Loucy (cell line): Measurements from ENCODE around the gene SMARCB1.
A peak's percentile ranks its signal among the peaks of the same experiment; 100 is the strongest.

Experiments used
- H2AFZ ChIP-seq: fragments of 200-600 bp; sonication (generic); 2 replicates; pipeline ENCODE4 v1.6.0; 2016; ENCODE audit warnings: antibody characterized with exemption, mild to moderate bottlenecking, low read length, moderate library complexity
- H3F3A ChIP-seq: fragments of 200-600 bp; 2 replicates; pipeline ENCODE4 v1.6.0; 2016; ENCODE audit warnings: antibody characterized with exemption, low read depth, mild to moderate bottlenecking
- H3K27me3 ChIP-seq: fragments of 200-600 bp; sonication (generic); 2 replicates; pipeline ENCODE4 v1.6.1; 2014; ENCODE audit warnings: low read length, mild to moderate bottlenecking; ENCODE audit not compliant: insufficient read depth, poor library complexity, severe bottlenecking
- H3K36me3 ChIP-seq: fragments of 200-600 bp; sonication (generic); 2 replicates; pipeline ENCODE4 v1.6.1; 2016; ENCODE audit warnings: low read length; ENCODE audit not compliant: insufficient read depth
- H3K4me1 ChIP-seq: fragments of 200-600 bp; sonication (generic); 2 replicates; pipeline ENCODE4 v1.5.1; 2014; ENCODE audit warnings: low read length, mild to moderate bottlenecking; ENCODE audit not compliant: insufficient read depth, poor library complexity, severe bottlenecking
- H3K4me2 ChIP-seq: fragments of 200-600 bp; sonication (generic); 2 replicates; pipeline ENCODE4 v1.6.0; 2014; ENCODE audit warnings: antibody characterized with exemption, low read length, low read depth, mild to moderate bottlenecking; ENCODE audit not compliant: poor library complexity, severe bottlenecking
- H3K4me3 ChIP-seq: fragments of 200-600 bp; sonication (generic); 2 replicates; pipeline ENCODE4 v1.5.1; 2014; ENCODE audit warnings: low read length, mild to moderate bottlenecking, mixed read lengths; ENCODE audit not compliant: poor library complexity, severe bottlenecking
- H3K79me2 ChIP-seq: fragments of 200-600 bp; sonication (generic); 2 replicates; pipeline ENCODE4 v1.6.1; 2014; ENCODE audit warnings: low read length; ENCODE audit not compliant: insufficient read depth
- H3K9ac ChIP-seq: fragments of 200-600 bp; sonication (generic); 2 replicates; pipeline ENCODE4 v1.6.0; 2014; ENCODE audit warnings: mild to moderate bottlenecking, low read depth, low read length, moderate library complexity; ENCODE audit not compliant: poor library complexity, severe bottlenecking
- H3K9me2 ChIP-seq: fragments of 200-600 bp; sonication (generic); replicated peaks from 2 replicates; pipeline ENCODE4 v1.6.1; 2016; ENCODE audit warnings: low read depth, low read length, mixed read lengths
- H3K9me3 ChIP-seq: fragments of 200-600 bp; sonication (generic); 2 replicates; pipeline ENCODE4 v1.6.1; 2014; ENCODE audit warnings: mild to moderate bottlenecking, antibody characterized with exemption, low read length, low read depth; ENCODE audit not compliant: insufficient read depth
- H4K20me1 ChIP-seq: fragments of 200-600 bp; sonication (generic); 2 replicates; pipeline ENCODE4 v1.6.0; 2014; ENCODE audit warnings: antibody characterized with exemption, low read length, mild to moderate bottlenecking; ENCODE audit not compliant: insufficient read depth, poor library complexity, severe bottlenecking
- CTCF ChIP-seq: fragments of 200-600 bp; sonication (generic); conservative IDR thresholded peaks from 2 replicates; pipeline ENCODE4 v1.5.1; 2014; ENCODE audit warnings: mild to moderate bottlenecking, antibody characterized with exemption, low read length
- EZH2phosphoT487 ChIP-seq: fragments of 200-600 bp; IDR thresholded peaks from 2 replicates; pipeline ENCODE4 v1.6.1; 2018; ENCODE audit warnings: antibody characterized with exemption, mild to moderate bottlenecking, moderate library complexity, borderline replicate concordance

SMARCB1 gene

GRCh38 chr22:23745791-23746190 is 41.0 kb upstream of the SMARCB1 start:
- no peaks in the 10 kb centered on the region for H3K9me3 ChIP-seq
- H3K9ac ChIP-seq: no peak overlapping the region
- no peak overlapping the region for H3K4me2 ChIP-seq
- H3K36me3 ChIP-seq: peaks cover 21% of the 10 kb centered on the region; the same call in 1 of the 2 replicates
- H3K9me2 ChIP-seq: no peaks in the 10 kb centered on the region
- peaks cover 23% of the 10 kb centered on the region; the same call in 1 of the 2 replicates for H3K79me2 ChIP-seq
- TF ChIP-seq CTCF: no peak
- no peak for TF ChIP-seq EZH2phosphoT487
- no peak overlapping the region for H2AFZ ChIP-seq
- H3K4me3 ChIP-seq: no peak overlapping the region
- no peaks in the 10 kb centered on the region for H3K27me3 ChIP-seq
- H3K4me1 ChIP-seq: peaks cover 12% of the 10 kb centered on the region
- no peaks in the 10 kb centered on the region for H3F3A ChIP-seq
- H4K20me1 ChIP-seq: no peaks in the 10 kb centered on the region

GRCh38 chr22:23749841-23750301 is 36.9 kb upstream of the SMARCB1 start:
- H2AFZ ChIP-seq: no peak overlapping the region
- H3K9me3 ChIP-seq: no peaks in the 10 kb centered on the region
- H3K79me2 ChIP-seq: peaks cover 23% of the 10 kb centered on the region; the same call in 1 of the 2 replicates
- peaks cover 22% of the 10 kb centered on the region for H3K4me1 ChIP-seq
- H3F3A ChIP-seq: no peaks in the 10 kb centered on the region
- peak overlapping the region; percentile 95 for H3K4me2 ChIP-seq
- no peaks in the 10 kb centered on the region for H4K20me1 ChIP-seq
- TF ChIP-seq EZH2phosphoT487: no peak
- H3K9me2 ChIP-seq: no peaks in the 10 kb centered on the region
- peak overlapping the region; percentile 93 for H3K4me3 ChIP-seq
- H3K27me3 ChIP-seq: no peaks in the 10 kb centered on the region
- H3K9ac ChIP-seq: peak overlapping the region; percentile 95
- H3K36me3 ChIP-seq: peaks cover 2% of the 10 kb centered on the region; the same call in 1 of the 2 replicates

- Histone ChIP-seq H3K9me3 (no peaks in the 10 kb centered on the region), H4K20me1 (no peaks in the 10 kb centered on the region), H3K4me3 (peak overlapping the region; percentile 93), H3K9me2 (no peaks in the 10 kb centered on the region), H3K27me3 (no peaks in the 10 kb centered on the region), H3K4me2 (peak overlapping the region; percentile 95), H3K9ac (peak overlapping the region; percentile 95), H3K4me1 (peaks cover 22% of the 10 kb centered on the region), H3K36me3 (no peaks in the 10 kb centered on the region), H3F3A (peaks cover 3% of the 10 kb centered on the region; the same call in 1 of the 2 replicates), H3K79me2 (peaks cover 23% of the 10 kb centered on the region; the same call in 1 of the 2 replicates), H2AFZ (peak overlapping the region; percentile 72)
- TF ChIP-seq CTCF (no peak), EZH2phosphoT487 (no peak)
Observed at GRCh38 chr22:23750367-23750713, 36.4 kb upstream of the SMARCB1 start.
